ENCODE data around the gene SNTA1.
"Not testable (repeated sequence)": the region's sequence is repeated elsewhere in the genome, so short reads cannot be mapped to it uniquely, and the experiment has no call there.

Gene SNTA1

GRCh38 chr20:33465481-33466302 is 22.1 kb upstream of the SNTA1 start:
- no peak for DNase-seq

DNA sequence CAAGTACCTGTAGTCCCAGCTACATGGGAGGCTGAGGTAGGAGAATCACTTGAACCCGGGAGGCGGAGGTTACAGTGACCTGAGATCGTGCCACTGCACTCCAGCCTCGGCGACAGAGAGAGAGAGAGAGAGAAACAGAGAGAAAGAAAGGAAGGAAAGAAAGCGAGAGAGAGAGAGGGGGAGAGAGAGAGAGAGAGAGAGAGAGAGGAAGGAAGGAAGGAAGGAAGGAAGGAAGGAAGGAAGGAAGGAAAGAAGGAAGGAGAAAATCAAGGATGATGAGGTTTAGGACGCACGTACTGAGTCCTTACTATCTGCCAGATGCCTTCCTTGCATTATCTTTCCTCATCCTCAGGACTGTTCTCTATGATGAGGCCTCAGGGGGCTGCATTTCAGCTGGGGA is 21.2 kb upstream of the SNTA1 start:
- DNase-seq = not testable (repeated sequence)

DNA sequence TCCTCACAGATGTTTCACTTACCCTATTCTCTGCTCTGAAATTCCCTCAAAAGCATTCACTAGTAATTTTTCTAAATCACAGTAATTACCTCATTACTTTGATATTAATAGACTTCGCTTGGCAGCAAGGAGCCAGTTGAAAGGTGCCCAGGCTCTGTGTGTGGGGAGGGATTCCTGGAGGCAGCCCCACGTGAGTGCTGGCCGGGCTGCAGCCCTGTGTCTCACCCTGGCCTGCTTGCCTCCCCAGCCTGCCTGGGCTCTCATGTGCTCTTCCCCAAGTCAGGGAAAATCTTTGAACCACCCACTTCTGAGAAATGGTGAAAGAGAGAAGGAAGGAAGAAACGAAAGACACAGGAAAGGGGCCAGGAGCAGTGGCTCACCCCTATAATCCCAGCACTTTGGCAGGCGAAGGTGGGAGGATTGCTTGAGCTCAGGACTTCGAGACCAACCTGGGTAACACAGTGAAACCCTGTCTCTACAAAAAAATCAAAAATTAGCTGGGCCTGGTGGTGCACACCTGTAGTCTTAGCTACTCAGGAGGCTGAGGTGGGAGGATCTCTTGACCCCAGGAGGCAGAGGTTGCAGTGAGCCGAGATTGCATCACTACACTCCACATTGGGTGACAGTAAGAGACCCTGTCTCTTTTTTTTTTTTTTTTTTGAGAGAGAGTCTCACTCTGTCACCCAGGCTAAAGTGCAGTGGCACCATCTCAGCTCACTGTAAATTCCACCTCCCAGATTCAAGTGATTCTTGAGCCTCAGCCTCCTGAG is 20.0 kb upstream of the SNTA1 start:
- no peak for DNase-seq

- peak; percentile 71 for DNase-seq
These were observed 17.1 kb upstream of the SNTA1 start for GRCh38 chr20:33460711-33461110.

GRCh38 chr20:33459599-33459998 is 16.0 kb upstream of the SNTA1 start:
- no peak for DNase-seq

GRCh38 chr20:33456916-33457642 is 13.5 kb upstream of the SNTA1 start:
- peak; percentile 62 for DNase-seq

- DNase-seq = no peak
These were observed 7.3 kb upstream of the SNTA1 start for GRCh38 chr20:33450867-33451266.

DNA sequence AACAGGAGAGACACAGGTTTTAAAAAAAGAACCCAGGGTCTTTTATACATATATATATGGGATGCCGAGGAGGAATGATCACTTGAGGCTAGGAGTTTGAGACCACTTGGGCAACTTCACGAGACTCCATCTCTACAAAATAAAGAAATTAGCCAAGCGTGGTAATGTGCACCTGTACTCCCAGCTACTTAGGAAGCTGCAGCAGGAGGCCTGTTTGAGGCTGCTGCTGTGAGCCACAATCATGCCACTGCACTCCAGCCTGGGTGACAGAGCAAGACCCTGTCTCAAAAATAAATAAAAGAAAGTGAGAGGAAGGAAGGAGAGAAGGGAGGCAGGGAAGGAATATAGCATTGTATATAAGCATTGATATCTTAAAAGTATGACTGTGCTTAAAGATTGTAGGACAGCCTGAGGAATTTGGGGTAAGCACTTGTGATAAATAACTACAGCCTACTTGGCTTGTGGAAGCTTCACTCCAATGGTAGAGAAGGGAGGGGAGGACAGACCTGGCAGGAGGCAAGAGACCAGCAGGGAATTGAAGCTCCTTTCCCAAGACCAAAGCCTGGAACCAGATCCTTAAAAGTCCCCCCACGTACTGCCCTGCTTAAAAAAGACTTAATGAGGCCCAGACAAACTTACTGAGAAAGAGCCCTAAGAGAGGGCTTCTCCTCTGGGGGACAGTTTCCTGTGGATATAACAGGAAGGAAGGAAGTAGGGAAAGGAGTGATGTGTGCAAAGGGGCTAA is 2.5 kb upstream of the SNTA1 start:
- no peak for DNase-seq

DNA sequence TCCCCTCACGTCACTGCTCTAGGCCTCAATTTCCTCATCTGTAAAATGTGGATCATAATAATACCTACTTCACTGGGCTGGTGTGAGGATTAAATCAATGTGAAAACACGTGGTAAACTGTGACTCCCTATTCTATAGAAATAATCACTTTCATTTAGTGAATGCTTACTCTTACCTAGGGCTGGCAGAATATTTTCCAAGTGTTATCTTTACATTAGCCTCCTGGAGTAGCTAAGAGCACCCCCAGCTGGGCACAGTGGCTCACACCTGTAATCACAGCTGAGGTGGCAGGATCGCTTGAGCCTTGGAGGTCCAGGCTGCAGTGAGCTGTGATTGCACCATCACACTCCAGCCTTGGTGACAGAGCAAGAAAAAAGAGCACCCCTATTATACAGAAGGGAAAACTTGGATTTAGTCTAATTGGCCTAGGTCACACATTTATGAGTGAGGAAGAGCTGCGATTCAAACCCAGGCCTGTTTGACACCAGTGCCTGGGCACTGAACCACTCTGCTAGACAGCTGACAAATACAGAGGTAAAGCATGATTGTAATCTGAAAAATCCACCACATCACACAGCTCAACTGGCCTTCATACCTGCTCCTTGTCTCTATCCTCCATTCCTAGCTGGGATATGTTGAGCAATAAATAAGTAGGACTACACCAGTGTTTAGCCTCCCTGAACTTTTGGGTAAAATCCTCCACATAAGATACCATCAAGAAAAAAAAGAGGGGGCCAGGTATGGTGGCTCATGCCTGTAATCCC is 1.4 kb upstream of the SNTA1 start:
- DNase-seq = no peak

DNA sequence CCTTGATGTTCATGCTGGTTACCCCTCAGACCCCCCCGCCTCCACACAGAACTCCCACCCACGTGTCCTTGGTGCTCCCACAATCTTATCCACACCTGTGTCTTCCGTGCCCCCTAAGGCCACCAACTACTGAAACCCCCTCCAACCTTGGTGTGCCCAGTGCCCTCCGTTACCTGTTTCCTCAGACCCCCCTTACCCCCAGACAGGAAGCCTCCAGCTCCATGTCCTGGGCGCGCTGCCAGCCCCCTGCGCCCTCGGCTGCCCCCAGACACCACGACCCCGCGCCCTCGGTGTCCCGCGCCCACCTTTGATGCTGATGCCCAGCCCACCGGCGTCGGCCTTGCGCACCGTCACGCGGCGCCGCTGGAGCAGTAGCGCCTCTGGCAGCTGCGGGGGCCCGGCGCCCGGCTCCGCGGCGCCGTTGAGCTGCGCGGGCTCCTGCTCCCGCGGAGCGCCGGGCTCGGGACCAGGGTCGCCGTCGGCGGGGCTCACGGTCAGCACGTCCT is 504 bp downstream of the SNTA1 start:
- DNase-seq = peak; percentile 22

GRCh38 chr20:33442136-33443005 is 1.2 kb downstream of the SNTA1 start:
- DNase-seq = no peak

DNA sequence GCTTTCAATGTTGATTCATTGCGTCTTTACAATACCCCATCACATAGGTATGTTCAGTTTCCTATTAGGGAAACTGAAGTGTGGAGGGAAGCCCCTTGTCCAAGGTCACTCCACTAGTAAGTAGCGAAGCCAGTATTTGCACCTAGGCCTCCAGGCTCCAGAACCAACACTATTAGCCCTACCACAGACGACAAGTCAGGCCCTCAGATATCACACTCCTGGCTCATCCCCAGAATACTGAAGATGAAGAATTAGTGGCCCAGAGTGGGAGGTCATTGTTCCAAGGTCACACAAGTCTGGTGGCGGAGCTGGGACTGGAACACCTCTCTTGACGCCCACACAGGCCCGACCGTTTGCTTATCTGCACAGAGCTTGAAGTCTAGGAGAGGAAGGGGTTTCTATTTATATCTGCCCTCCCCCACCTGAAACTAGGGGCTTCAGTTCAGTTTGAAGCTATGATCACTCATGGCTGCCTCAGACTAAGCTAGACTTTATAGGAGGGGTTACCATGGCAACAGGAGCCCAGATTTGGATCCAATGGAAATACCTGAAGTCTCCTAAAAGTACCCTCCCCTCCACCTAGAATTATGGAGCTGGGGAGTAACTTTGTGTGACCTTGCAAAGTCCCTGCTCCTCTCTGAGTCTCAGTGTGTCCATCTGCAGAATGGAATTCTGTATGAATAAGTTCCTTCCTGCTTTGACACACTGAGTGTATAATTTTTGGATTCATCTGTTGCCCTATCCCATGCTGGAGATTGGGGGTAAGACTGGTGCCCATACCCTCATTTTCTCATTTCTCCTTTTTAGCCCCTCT is 2.2 kb downstream of the SNTA1 start:
- no peak for DNase-seq

GRCh38 chr20:33440562-33440961 is 3.0 kb downstream of the SNTA1 start:
- DNase-seq = not testable (repeated sequence)

DNA sequence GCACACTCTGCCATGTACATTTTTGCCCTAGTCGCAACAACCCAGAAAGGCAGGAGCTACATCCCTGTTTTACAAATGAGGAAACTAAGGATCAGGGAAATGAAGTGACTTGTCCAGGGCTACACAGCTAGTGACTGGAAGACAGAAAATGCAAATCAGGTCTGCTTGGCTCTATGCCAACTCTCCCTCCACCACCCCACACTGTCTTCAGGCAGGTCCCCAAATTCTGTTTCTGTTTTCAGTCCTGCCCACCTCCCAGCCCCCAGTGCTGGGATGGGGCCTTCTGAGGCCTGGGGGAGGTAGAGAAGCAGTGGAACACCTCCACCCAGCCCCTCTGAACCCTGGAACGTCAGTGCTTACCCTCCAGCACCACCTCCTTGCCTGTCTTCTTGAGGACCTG is 5.1 kb downstream of the SNTA1 start:
- no peak for DNase-seq

DNA sequence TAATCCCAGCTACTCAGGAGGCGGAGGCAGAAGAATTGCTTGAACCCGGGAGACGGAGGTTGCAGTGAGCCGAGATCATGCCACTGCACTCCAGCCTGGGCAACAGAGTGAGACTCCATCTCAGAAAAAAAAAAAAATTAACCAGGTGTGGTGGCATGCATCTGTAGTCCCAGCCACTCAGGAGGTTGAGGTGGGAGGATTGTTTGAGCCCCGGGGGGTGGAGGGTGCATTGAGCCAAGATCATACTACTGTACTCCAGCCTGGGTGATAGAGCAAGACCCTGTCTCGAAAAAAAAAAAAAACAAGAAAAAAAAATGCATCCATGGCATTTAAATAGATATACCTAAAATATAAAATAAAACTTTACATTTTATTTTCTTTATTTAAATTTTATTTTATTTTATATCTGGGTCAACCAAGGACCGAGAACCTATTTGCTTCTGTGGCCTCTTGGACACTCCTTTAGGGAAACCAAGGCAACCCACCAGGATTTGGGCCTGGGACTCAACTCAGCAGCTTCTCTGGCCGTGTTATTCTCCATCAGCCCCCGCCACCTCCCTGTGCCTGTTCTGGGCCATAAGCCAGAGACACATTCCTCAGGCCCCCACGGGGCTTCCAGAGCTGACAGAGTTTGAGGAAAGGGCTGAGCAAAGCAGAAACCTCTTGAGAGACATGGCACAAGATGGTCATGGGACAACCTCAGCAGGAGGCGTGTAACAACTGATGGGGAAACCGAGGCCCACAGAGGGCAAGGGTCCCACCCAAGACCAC is 6.2 kb downstream of the SNTA1 start:
- no peak for DNase-seq

DNA sequence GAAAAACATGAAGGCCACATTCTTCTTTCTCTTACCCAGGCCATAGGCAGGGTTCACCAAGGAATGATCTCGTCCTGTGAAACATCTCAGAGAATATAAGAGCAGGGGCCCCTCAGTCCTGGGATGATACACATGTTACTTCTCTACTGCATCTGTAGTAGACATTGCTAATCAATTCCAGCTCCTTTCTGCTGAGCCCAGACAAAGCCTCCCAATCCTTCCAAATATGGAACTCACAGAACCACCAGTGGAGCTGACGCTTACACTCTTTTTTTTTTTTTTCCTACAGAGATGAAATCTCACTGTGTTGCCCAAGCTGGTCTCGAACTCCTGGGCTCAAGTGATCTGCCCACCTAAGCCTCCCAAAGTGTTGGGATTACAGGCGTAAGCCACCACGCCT is 9.1 kb downstream of the SNTA1 start:
- DNase-seq = no peak

DNA sequence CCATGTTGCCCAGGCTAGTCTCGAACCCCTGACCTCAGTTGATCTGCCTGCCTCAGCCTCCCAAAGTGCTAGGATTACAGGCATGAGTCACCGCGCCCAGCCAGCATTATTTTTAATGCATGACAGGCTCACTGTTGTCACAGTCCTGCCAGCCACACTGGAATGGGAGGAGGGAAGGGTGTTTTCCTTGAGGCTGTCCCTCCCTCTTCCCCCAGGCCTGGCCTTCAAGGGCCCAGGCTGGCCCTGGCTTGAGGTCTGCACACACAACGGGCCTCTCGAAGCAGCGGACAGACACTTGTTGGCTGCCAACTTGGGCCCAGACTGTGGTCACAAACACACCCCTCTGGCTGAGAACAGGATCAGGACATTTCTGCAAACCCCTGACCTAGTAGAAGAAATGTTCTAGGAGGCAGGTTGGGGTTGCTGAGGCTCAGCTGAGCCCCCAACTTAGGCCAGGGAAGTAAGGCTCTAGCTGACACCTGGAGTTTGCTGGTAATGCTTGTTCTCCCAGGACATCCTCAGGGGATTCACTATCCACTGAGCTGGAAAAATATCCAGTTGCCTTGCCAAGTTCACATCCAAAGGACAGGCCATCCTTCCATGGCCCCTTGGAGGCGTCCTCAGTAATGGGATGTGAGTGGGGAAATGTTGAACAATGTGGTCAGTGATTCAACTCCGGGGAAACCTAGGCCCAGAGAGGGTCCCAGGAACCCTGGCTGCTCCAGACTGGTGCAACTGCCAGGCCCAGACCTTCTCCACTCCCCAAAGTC is 9.9 kb downstream of the SNTA1 start:
- DNase-seq = no peak

DNA sequence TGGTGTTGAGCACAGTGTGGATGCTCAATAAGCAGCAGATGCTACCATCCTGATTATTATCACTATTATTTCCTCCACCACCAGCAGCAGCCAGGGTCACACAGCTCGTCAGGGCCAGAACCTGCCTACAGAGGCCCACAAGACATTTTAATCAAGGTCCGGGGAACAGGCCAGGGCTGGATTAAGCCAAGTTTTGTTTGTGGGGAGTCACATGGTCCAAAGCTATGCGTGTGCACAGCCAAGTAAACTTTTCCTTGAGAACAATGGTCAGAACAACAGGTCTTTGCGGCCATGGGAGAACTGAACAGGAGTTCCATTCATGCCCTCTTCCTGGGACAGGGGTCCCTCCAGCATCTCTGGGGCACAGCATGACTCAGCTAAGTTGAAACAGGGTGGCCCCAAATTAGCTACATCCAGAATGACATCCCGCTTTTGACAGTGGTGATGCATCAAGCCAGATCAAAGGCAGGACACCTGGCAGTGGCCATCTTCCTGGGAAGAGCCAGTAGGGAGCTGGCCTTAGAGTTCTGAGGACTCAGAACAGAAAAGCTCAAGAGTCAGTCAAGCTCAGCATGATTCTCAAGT is 11.7 kb downstream of the SNTA1 start:
- no peak for DNase-seq

Measured in NCI-H1436 (cell line).